Measurements from ENCODE around the gene NETO1.

NETO1 gene

DNA sequence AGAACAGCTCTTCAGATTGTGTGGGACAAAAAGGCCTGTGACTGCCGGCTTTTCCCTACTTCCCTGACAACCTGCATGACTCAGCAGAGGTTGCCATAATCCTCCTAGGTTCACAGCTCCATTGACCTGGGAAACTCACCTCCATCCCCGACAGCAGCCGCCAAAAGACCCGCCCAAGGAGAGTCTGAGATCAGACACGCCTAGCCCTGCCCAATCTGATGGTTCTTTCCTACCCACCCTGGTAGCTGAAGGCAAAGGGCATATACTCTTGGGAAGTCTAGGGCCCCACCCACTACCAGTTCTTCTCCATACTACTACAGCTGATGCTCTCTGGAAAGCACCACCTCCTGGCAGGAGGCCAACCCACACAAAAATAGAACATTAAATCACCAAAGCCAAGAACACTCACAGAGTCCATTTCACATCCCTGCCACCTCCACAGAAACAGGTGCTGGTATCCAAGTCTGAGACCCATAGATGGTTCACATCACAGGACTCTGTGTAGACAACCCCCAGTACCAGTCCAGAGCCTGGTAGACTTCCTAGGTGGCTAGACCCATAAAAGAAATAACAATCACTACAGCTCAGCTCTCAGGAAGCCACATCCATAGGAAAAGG, 140.6 kb downstream of the NETO1 start:
- no peak for DNase-seq (ENCODE audit: extremely low read depth, insufficient read length)
- TF ChIP-seq, protein P1, sequence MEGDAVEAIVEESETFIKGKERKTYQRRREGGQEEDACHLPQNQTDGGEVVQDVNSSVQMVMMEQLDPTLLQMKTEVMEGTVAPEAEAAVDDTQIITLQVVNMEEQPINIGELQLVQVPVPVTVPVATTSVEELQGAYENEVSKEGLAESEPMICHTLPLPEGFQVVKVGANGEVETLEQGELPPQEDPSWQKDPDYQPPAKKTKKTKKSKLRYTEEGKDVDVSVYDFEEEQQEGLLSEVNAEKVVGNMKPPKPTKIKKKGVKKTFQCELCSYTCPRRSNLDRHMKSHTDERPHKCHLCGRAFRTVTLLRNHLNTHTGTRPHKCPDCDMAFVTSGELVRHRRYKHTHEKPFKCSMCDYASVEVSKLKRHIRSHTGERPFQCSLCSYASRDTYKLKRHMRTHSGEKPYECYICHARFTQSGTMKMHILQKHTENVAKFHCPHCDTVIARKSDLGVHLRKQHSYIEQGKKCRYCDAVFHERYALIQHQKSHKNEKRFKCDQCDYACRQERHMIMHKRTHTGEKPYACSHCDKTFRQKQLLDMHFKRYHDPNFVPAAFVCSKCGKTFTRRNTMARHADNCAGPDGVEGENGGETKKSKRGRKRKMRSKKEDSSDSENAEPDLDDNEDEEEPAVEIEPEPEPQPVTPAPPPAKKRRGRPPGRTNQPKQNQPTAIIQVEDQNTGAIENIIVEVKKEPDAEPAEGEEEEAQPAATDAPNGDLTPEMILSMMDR (IDR thresholded peaks at IDR 0.05; ENCODE audit: insufficient read depth, low read length, poor library complexity, severe bottlenecking): no peak
- Histone ChIP-seq H3K36me3 (ENCODE audit: control insufficient read depth, insufficient read depth, low read length) (no peaks in the 10 kb centered on the region), H3K4me3 (replicated peaks; ENCODE audit: low read depth, low read length) (no peak overlapping the region), H3K27me3 (replicated peaks; ENCODE audit: control insufficient read depth, insufficient read depth, low read length) (no peaks in the 10 kb centered on the region)

DNA sequence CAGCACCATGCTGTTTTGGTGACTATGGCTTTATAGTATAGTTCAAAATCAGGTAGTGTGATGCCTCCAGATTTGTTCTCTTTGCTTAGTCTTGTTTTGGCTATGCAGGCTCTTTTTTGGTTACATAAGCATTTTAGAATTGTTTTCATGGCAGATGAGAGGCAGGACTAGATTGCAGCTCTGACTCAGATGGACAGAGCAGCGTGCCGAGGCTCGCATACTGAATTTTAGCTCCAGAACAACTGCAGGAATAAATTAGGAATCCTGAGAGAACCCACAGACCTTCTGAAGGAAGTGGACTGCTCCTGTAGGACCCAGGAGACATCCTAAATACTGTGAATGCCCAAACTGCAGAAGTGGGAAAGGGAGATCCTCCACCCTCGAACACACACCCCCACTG, 141.6 kb downstream of the NETO1 start:
- H3K27me3 ChIP-seq (replicated peaks; ENCODE audit: control insufficient read depth, insufficient read depth, low read length): no peaks in the 10 kb centered on the region
- no peak overlapping the region for H3K4me3 ChIP-seq (replicated peaks; ENCODE audit: low read depth, low read length)
- TF ChIP-seq, protein P1 (IDR thresholded peaks at IDR 0.05; ENCODE audit: insufficient read depth, low read length, poor library complexity, severe bottlenecking): no peak
- H3K36me3 ChIP-seq (ENCODE audit: control insufficient read depth, insufficient read depth, low read length): no peaks in the 10 kb centered on the region
- no peak for DNase-seq (ENCODE audit: extremely low read depth, insufficient read length)

DNA sequence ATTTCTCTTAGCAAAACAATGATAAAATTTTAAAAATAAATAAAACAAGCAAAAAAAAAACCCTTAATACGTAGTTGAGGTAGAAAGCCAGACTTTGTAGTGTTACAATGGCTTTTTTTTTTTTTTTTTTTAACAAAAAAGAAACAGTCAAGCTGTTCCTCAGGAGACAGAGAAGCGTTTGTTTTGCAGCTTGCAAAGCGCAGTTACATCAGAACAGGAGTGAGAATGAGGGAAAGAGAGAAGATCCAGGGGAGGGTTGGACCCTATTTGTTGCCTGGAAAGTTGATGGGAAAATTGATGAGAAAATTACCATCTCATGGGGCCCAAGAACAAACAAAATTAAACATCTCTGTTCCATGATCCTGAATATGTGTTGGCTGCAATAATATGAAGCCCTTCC, 146.5 kb downstream of the NETO1 start:
- H3K27me3 ChIP-seq (replicated peaks; ENCODE audit: control insufficient read depth, insufficient read depth, low read length): no peaks in the 10 kb centered on the region
- H3K36me3 ChIP-seq (ENCODE audit: control insufficient read depth, insufficient read depth, low read length): no peaks in the 10 kb centered on the region
- no peak for DNase-seq (ENCODE audit: extremely low read depth, insufficient read length)
- TF ChIP-seq, protein P1 (IDR thresholded peaks at IDR 0.05; ENCODE audit: insufficient read depth, low read length, poor library complexity, severe bottlenecking): no peak
- no peak overlapping the region for H3K4me3 ChIP-seq (replicated peaks; ENCODE audit: low read depth, low read length)

DNA sequence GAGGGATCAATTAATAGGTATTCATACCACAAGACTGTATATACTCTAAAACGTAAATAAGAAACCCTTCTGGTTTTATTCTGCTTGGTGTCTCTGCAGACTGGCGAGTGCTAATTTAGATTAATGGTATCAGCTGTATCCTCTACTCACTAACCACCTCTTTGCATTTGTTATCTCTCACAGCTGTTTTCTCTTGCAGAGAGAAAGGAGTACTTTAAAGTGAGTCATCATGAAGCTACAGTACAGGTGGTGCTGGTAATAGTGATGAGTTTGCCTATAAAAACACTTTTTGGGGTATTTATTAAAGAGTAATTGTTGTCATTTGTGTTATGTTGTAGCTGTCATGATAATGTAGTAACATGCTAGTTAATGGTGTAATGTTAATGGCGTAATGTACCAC, 147.7 kb downstream of the NETO1 start:
- H3K36me3 ChIP-seq (ENCODE audit: control insufficient read depth, insufficient read depth, low read length): no peaks in the 10 kb centered on the region
- no peaks in the 10 kb centered on the region for H3K27me3 ChIP-seq (replicated peaks; ENCODE audit: control insufficient read depth, insufficient read depth, low read length)
- H3K4me3 ChIP-seq (replicated peaks; ENCODE audit: low read depth, low read length): no peak overlapping the region
- TF ChIP-seq, protein P1 (IDR thresholded peaks at IDR 0.05; ENCODE audit: insufficient read depth, low read length, poor library complexity, severe bottlenecking): no peak
- DNase-seq (ENCODE audit: extremely low read depth, insufficient read length): no peak

DNA sequence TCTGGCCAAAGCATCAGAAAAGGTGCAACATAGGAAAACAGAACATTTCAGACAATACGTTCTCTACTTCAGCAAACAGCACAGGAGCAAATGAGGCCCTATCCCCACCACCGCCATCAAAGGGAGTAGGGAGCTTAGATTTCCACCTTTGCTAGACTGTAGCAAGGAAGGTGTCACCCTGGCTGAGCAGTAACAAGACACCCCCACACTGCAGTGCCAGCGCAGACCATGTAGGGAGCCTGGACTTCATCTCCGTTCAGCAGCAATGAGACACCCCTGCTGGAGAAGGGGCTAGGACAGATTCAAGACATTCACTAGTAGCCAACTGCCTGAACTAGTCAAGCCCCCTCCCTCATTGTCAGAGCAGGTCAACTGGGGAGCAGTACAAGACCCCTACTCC, 163.6 kb downstream of the NETO1 start:
- Histone ChIP-seq H3K36me3 (ENCODE audit: control insufficient read depth, insufficient read depth, low read length) (no peaks in the 10 kb centered on the region), H3K27me3 (replicated peaks; ENCODE audit: control insufficient read depth, insufficient read depth, low read length) (no peaks in the 10 kb centered on the region), H3K4me3 (replicated peaks; ENCODE audit: low read depth, low read length) (no peak overlapping the region)
- TF ChIP-seq, protein P1 (IDR thresholded peaks at IDR 0.05; ENCODE audit: insufficient read depth, low read length, poor library complexity, severe bottlenecking): no peak
- DNase-seq (ENCODE audit: extremely low read depth, insufficient read length): no peak

Measured in GM06990 (cell line).